ENCODE results near the gene CFL2. TPM values are rescaled to one million over a fixed set of nuclear protein-coding genes. Genes with fewer than 3 reads are reported as not detected.

Gene CFL2
- polyA plus RNA-seq, 1 of the 3 experiments (the other 2 are of a cell fraction), result 48.1 TPM

DNA sequence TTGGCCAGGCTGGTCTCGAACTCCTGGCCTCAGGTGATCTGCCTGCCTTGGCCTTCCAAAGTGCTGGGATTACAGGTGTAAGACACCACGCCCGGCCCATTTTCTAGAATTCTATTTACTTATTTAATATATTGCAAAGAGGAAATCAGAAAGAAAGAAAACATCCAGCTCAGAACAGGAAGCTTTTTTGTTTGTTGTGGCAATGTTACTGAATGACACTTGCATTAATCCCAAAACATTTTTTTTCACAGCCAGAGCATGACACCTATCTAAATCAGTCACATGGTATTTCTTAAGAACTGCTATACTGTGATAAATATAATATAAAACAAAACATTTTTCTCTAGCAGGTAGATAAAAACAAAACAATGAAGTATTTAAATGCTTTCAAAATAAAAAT lies 12.6 kb downstream of the CFL2 start:
- ChIA-PET CTCF (interaction anchor here (0.6 to 2.7 kb wide), 3 partner anchors 14 to 29 kb away, joined by 3 to 10 read pairs (median 3); no protein-coding TSS in a partner anchor), POLR2A (no interaction called here)
- Histone ChIP-seq H3K4me1 (ENCODE audit: control insufficient read depth in 1 of 2, insufficient read depth in 2 of 2, low read depth in 1 of 2, low read length in 1 of 2) (peaks cover 3 to 11% of the 10 kb centered on the region in 2 experiments; a peak in 2 of 4 replicates), H3K4me3 (ENCODE audit: low read depth in 2 of 2, low read length in 1 of 2) (no peak overlapping the region), H3K9me2 (no peaks in the 10 kb centered on the region), H3K36me3 (replicated peaks in 1 of 2; ENCODE audit: control insufficient read depth in 1 of 2, insufficient read depth in 2 of 2, low read length in 1 of 2) (no peaks in the 10 kb centered on the region), H3K4me2 (no peak overlapping the region), H3F3A (replicated peaks; ENCODE audit: insufficient read depth) (peaks cover 42% of the 10 kb centered on the region), H4K20me1 (ENCODE audit: insufficient read depth) (no peaks in the 10 kb centered on the region), H3K27ac (ENCODE audit: low read depth in 2 of 2, low read length in 1 of 2) (peak overlapping the region in 1 of 2 experiments; percentile 92; a peak in 2 of 4 replicates), H3K9me3 (no peaks in the 10 kb centered on the region), H3K79me2 (ENCODE audit: insufficient read depth) (peaks cover 3% of the 10 kb centered on the region; the same call in 1 of the 2 replicates), H3K9ac (no peak overlapping the region), H3K27me3 (ENCODE audit: insufficient read depth) (no peaks in the 10 kb centered on the region), H2AFZ (ENCODE audit: low read depth) (no peak overlapping the region)
- TF ChIP-seq NFIC (IDR thresholded peaks at IDR 0.05; ENCODE audit: borderline replicate concordance), result no peak
- TF ChIP-seq, protein P1, sequence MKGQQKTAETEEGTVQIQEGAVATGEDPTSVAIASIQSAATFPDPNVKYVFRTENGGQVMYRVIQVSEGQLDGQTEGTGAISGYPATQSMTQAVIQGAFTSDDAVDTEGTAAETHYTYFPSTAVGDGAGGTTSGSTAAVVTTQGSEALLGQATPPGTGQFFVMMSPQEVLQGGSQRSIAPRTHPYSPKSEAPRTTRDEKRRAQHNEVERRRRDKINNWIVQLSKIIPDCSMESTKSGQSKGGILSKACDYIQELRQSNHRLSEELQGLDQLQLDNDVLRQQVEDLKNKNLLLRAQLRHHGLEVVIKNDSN (IDR thresholded peaks at IDR 0.05; ENCODE audit: borderline replicate concordance, low read depth), result no peak
- no peak for TF ChIP-seq RCOR1 (IDR thresholded peaks at IDR 0.05; ENCODE audit: low read length)
- no peak for TF ChIP-seq REST (IDR thresholded peaks at IDR 0.05; ENCODE audit: low read depth, low read length)
- TF ChIP-seq RFX5 (IDR thresholded peaks at IDR 0.05; ENCODE audit: low read length), result no peak
- TF ChIP-seq ELF1 (IDR thresholded peaks at IDR 0.05), result no peak
- TF ChIP-seq POLR2AphosphoS5 (IDR thresholded peaks at IDR 0.05; ENCODE audit: low read depth, low read length), result no peak
- no peak for TF ChIP-seq RAD21 (IDR thresholded peaks at IDR 0.05; ENCODE audit: low read length)
- no peak for TF ChIP-seq GATA2 (CRISPR knock-in tag; IDR thresholded peaks at IDR 0.05)
- no peak for TF ChIP-seq RXRA (IDR thresholded peaks at IDR 0.05; ENCODE audit: borderline replicate concordance, low read depth)
- WGBS (ENCODE audit: low lambda C conversion rate), result 90% methylated on average over 3 of the region's 3 CpGs
- no peak for DNase-seq

- CTCF ChIA-PET, result interaction anchor here (0.8 to 2.7 kb wide), 4 partner anchors 9 to 369 kb away, joined by 3 to 10 read pairs (median 6); no protein-coding TSS in a partner anchor
- peak overlapping the region; percentile 58 to 92; a peak in 3 of 4 replicates for H3K27ac ChIP-seq (ENCODE audit: low read depth in 2 of 2, low read length in 1 of 2)
Measured at GRCh38 chr14:34700622-34701130, 13.7 kb downstream of the CFL2 start.

More at GRCh38 chr14:34700622-34701130, 13.7 kb downstream of the CFL2 start:
- no peaks in the 10 kb centered on the region for H3K9me2 ChIP-seq
- POLR2A ChIA-PET, result interaction anchor here (1.4 kb wide), 1 partner anchor 13 kb away, joined by 5 read pairs; the partner anchor contains the start of gene CFL2
- no peak for DNase-seq
- peaks cover 42% of the 10 kb centered on the region for H3F3A ChIP-seq (replicated peaks; ENCODE audit: insufficient read depth)
- H3K79me2 ChIP-seq (ENCODE audit: insufficient read depth), result no peaks in the 10 kb centered on the region
- no peak overlapping the region for H3K4me3 ChIP-seq (ENCODE audit: low read depth in 2 of 2, low read length in 1 of 2)
- H2AFZ ChIP-seq (ENCODE audit: low read depth), result no peak overlapping the region
- no peaks in the 10 kb centered on the region for H3K27me3 ChIP-seq (ENCODE audit: insufficient read depth)
- H3K4me1 ChIP-seq (ENCODE audit: control insufficient read depth in 1 of 2, insufficient read depth in 2 of 2, low read depth in 1 of 2, low read length in 1 of 2), result peaks cover 3 to 11% of the 10 kb centered on the region in 2 experiments; a peak in 2 of 4 replicates
- H3K4me2 ChIP-seq, result peak overlapping the region; percentile 58
- H3K9me3 ChIP-seq, result no peaks in the 10 kb centered on the region
- H3K36me3 ChIP-seq (replicated peaks in 1 of 2; ENCODE audit: control insufficient read depth in 1 of 2, insufficient read depth in 2 of 2, low read length in 1 of 2), result no peaks in the 10 kb centered on the region
- 44% methylated on average over 1 of the region's 1 CpG for WGBS (ENCODE audit: low lambda C conversion rate)
- H4K20me1 ChIP-seq (ENCODE audit: insufficient read depth), result no peaks in the 10 kb centered on the region
- TF ChIP-seq, protein P2, sequence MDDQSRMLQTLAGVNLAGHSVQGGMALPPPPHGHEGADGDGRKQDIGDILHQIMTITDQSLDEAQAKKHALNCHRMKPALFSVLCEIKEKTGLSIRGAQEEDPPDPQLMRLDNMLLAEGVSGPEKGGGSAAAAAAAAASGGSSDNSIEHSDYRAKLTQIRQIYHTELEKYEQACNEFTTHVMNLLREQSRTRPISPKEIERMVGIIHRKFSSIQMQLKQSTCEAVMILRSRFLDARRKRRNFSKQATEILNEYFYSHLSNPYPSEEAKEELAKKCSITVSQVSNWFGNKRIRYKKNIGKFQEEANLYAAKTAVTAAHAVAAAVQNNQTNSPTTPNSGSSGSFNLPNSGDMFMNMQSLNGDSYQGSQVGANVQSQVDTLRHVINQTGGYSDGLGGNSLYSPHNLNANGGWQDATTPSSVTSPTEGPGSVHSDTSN (IDR thresholded peaks at IDR 0.05), result peak; percentile 56
- TF ChIP-seq MAX (IDR thresholded peaks at IDR 0.05; ENCODE audit: low read depth) (no peak), CHD2 (IDR thresholded peaks at IDR 0.05; ENCODE audit: low read length, partially characterized antibody) (no peak), EP300 (IDR thresholded peaks at IDR 0.05; ENCODE audit: borderline replicate concordance in 1 of 2, low read depth in 1 of 2, low read length in 1 of 2) (peak in 1 of 2 experiments; percentile 23; a peak in 1 of 4 replicates), FOSL2 (IDR thresholded peaks at IDR 0.05; ENCODE audit: borderline replicate concordance, low read depth) (0 out of 2 replicates have a peak, but pooled peaks have one; percentile 8), NRF1 (IDR thresholded peaks at IDR 0.05; ENCODE audit: low read depth, low read length) (no peak)
- TF ChIP-seq, protein P1 (IDR thresholded peaks at IDR 0.05; ENCODE audit: borderline replicate concordance, low read depth), result no peak
- H3K9ac ChIP-seq, result peak overlapping the region; percentile 55; the same call in 1 of the 2 replicates
